GM15510 (cell line): ENCODE measurements around the gene FRG2.

Experiments used
- POLR2A ChIP-seq: IDR thresholded peaks from 3 replicates; pipeline ENCODE4 v1.6.1; 2011; ENCODE audit warnings: borderline replicate concordance; ENCODE audit not compliant: insufficient read length; ENCODE audit errors: extremely low read depth

The FRG2 gene

DNA sequence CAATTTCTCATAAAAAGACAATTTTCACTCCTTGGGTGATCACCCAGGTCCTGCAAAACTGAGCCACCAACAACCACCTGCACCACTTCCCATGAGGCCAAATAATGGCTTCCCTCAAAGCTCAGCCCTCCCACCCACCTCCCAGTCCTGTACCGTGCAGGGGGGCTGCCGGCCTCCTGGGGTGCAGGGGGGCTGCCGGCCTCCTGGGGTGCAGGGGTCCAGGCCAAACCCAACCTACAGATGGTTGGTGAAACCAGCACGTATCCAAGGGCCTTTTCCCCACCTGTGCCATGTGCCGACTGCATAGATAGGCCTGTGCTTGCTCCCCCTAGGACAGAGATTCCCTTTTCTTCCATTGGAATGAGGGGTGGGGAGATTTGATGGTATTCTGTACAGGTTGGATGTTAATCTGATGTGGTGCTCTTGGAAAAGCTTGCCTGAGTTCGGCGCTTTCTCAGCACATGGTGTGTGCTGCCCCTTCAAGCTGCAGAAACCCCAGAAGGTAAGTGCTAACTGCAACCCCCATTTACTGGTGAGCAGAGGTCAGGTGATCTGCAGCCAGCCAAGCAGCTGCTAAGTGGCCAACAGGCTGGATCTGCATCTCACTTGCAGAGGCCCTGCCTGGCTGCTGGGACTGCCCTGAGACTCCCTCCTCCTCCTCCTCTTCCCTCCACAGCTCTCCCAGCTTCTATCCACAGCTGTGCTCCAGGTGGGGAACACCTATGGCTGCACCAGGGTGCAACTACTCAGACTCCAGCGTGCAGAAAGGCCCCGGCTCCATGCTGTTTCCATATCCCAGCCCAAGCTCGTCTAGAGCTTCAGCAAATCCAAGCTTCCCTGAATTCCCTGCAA lies 47.6 kb downstream of the FRG2 start:
- no peak for TF ChIP-seq POLR2A
